ENCODE data around the gene CXCL5.

Gene CXCL5

GRCh38 chr4:74023709-74024108 lies 25.2 kb upstream of the CXCL5 start:
- DNase-seq, result no peak
- no peaks in the 10 kb centered on the region for H3K36me3 ChIP-seq (ENCODE audit: control insufficient read depth, insufficient read depth, low read length)
- H3K27me3 ChIP-seq (ENCODE audit: insufficient read depth, low read length, poor library complexity), result no peaks in the 10 kb centered on the region
- no CpG with 5 or more reads among the region's 2 CpGs for WGBS (ENCODE audit: extremely low coverage, insufficient coverage, low lambda C conversion rate)
- H3K4me3 ChIP-seq (ENCODE audit: low read length), result no peak overlapping the region
- H3K4ac ChIP-seq (ENCODE audit: low read depth, low read length), result no peak overlapping the region
- H4K8ac ChIP-seq (ENCODE audit: low read depth, low read length), result no peak overlapping the region
- H3K79me1 ChIP-seq (ENCODE audit: low read length), result no peaks in the 10 kb centered on the region
- no peak overlapping the region for H3K27ac ChIP-seq (ENCODE audit: low read depth, low read length)
- H3K9ac ChIP-seq (ENCODE audit: low read length), result no peak overlapping the region
- no peak overlapping the region for H3K23ac ChIP-seq (ENCODE audit: low read length)
- H2BK5ac ChIP-seq (ENCODE audit: low read length), result no peak overlapping the region
- H2BK120ac ChIP-seq (ENCODE audit: low read depth, low read length), result no peak overlapping the region
- H2AK5ac ChIP-seq (ENCODE audit: low read length), result no peak overlapping the region
- no peaks in the 10 kb centered on the region for H3K4me1 ChIP-seq (ENCODE audit: control insufficient read depth, low read depth, low read length)
- no peak overlapping the region for H2BK15ac ChIP-seq (replicated peaks; ENCODE audit: low read depth)
- no peak overlapping the region for H3K18ac ChIP-seq (ENCODE audit: low read length)
- H3K4me2 ChIP-seq (ENCODE audit: low read length), result no peak overlapping the region
- H3K79me2 ChIP-seq (ENCODE audit: control insufficient read depth, insufficient read depth, low read length), result no peaks in the 10 kb centered on the region
- no peak overlapping the region for H3K56ac ChIP-seq (ENCODE audit: low read length)
- no peak overlapping the region for H4K5ac ChIP-seq (ENCODE audit: low read length)

- no peaks in the 10 kb centered on the region for H3K27me3 ChIP-seq (ENCODE audit: insufficient read depth, low read length, poor library complexity)
- no peak overlapping the region for H3K18ac ChIP-seq (ENCODE audit: low read length)
- no peak overlapping the region for H2BK120ac ChIP-seq (ENCODE audit: low read depth, low read length)
Measured at GRCh38 chr4:74021601-74022000, 23.1 kb upstream of the CXCL5 start.

GRCh38 chr4:74018771-74019170 lies 20.3 kb upstream of the CXCL5 start:
- Histone ChIP-seq H3K4me3 (ENCODE audit: low read length) (no peak overlapping the region), H4K5ac (ENCODE audit: low read length) (no peak overlapping the region), H3K27ac (ENCODE audit: low read depth, low read length) (no peak overlapping the region), H4K8ac (ENCODE audit: low read depth, low read length) (no peak overlapping the region), H3K36me3 (ENCODE audit: control insufficient read depth, insufficient read depth, low read length) (no peaks in the 10 kb centered on the region), H3K79me1 (ENCODE audit: low read length) (no peaks in the 10 kb centered on the region), H3K79me2 (ENCODE audit: control insufficient read depth, insufficient read depth, low read length) (no peaks in the 10 kb centered on the region), H3K4me1 (ENCODE audit: control insufficient read depth, low read depth, low read length) (no peaks in the 10 kb centered on the region), H3K4ac (ENCODE audit: low read depth, low read length) (no peak overlapping the region), H3K27me3 (ENCODE audit: insufficient read depth, low read length, poor library complexity) (no peaks in the 10 kb centered on the region), H2BK15ac (replicated peaks; ENCODE audit: low read depth) (no peak overlapping the region), H3K56ac (ENCODE audit: low read length) (no peak overlapping the region), H3K23ac (ENCODE audit: low read length) (no peak overlapping the region), H3K18ac (ENCODE audit: low read length) (no peak overlapping the region), H2AK5ac (ENCODE audit: low read length) (no peak overlapping the region), H3K4me2 (ENCODE audit: low read length) (no peak overlapping the region), H2BK120ac (ENCODE audit: low read depth, low read length) (no peak overlapping the region), H3K9ac (ENCODE audit: low read length) (no peak overlapping the region), H2BK5ac (ENCODE audit: low read length) (no peak overlapping the region)
- DNase-seq, result no peak
- no CpG with 5 or more reads among the region's 3 CpGs for WGBS (ENCODE audit: extremely low coverage, insufficient coverage, low lambda C conversion rate)

More at GRCh38 chr4:74021601-74022000, 23.1 kb upstream of the CXCL5 start:
- H2AK5ac ChIP-seq (ENCODE audit: low read length), result no peak overlapping the region
- no peak overlapping the region for H4K8ac ChIP-seq (ENCODE audit: low read depth, low read length)
- no peak overlapping the region for H2BK15ac ChIP-seq (replicated peaks; ENCODE audit: low read depth)
- H2BK5ac ChIP-seq (ENCODE audit: low read length), result no peak overlapping the region
- no peak overlapping the region for H3K27ac ChIP-seq (ENCODE audit: low read depth, low read length)
- WGBS (ENCODE audit: extremely low coverage, insufficient coverage, low lambda C conversion rate), result no CpG with 5 or more reads among the region's 2 CpGs
- H3K4me3 ChIP-seq (ENCODE audit: low read length), result no peak overlapping the region
- H3K23ac ChIP-seq (ENCODE audit: low read length), result no peak overlapping the region
- no peak overlapping the region for H3K4me2 ChIP-seq (ENCODE audit: low read length)
- H3K56ac ChIP-seq (ENCODE audit: low read length), result no peak overlapping the region
- DNase-seq, result no peak
- H3K4me1 ChIP-seq (ENCODE audit: control insufficient read depth, low read depth, low read length), result no peaks in the 10 kb centered on the region
- H3K79me1 ChIP-seq (ENCODE audit: low read length), result no peaks in the 10 kb centered on the region
- H3K36me3 ChIP-seq (ENCODE audit: control insufficient read depth, insufficient read depth, low read length), result no peaks in the 10 kb centered on the region
- no peak overlapping the region for H4K5ac ChIP-seq (ENCODE audit: low read length)
- no peak overlapping the region for H3K4ac ChIP-seq (ENCODE audit: low read depth, low read length)
- no peaks in the 10 kb centered on the region for H3K79me2 ChIP-seq (ENCODE audit: control insufficient read depth, insufficient read depth, low read length)
- H3K9ac ChIP-seq (ENCODE audit: low read length), result no peak overlapping the region

GRCh38 chr4:74018116-74018515 lies 19.6 kb upstream of the CXCL5 start:
- H2BK120ac ChIP-seq (ENCODE audit: low read depth, low read length), result no peak overlapping the region
- no peak overlapping the region for H3K23ac ChIP-seq (ENCODE audit: low read length)
- no peak overlapping the region for H3K56ac ChIP-seq (ENCODE audit: low read length)
- no peaks in the 10 kb centered on the region for H3K79me2 ChIP-seq (ENCODE audit: control insufficient read depth, insufficient read depth, low read length)
- no peak overlapping the region for H4K5ac ChIP-seq (ENCODE audit: low read length)
- H3K4me3 ChIP-seq (ENCODE audit: low read length), result no peak overlapping the region
- no peak overlapping the region for H2AK5ac ChIP-seq (ENCODE audit: low read length)
- H2BK15ac ChIP-seq (replicated peaks; ENCODE audit: low read depth), result no peak overlapping the region
- no peak overlapping the region for H3K18ac ChIP-seq (ENCODE audit: low read length)
- no peak overlapping the region for H3K4ac ChIP-seq (ENCODE audit: low read depth, low read length)
- H3K36me3 ChIP-seq (ENCODE audit: control insufficient read depth, insufficient read depth, low read length), result no peaks in the 10 kb centered on the region
- H3K27ac ChIP-seq (ENCODE audit: low read depth, low read length), result no peak overlapping the region
- no peak overlapping the region for H4K8ac ChIP-seq (ENCODE audit: low read depth, low read length)
- no peak overlapping the region for H2BK5ac ChIP-seq (ENCODE audit: low read length)
- H3K79me1 ChIP-seq (ENCODE audit: low read length), result no peaks in the 10 kb centered on the region
- no peaks in the 10 kb centered on the region for H3K4me1 ChIP-seq (ENCODE audit: control insufficient read depth, low read depth, low read length)
- H3K4me2 ChIP-seq (ENCODE audit: low read length), result no peak overlapping the region
- no peak for DNase-seq
- no peak overlapping the region for H3K9ac ChIP-seq (ENCODE audit: low read length)
- H3K27me3 ChIP-seq (ENCODE audit: insufficient read depth, low read length, poor library complexity), result no peaks in the 10 kb centered on the region

DNA sequence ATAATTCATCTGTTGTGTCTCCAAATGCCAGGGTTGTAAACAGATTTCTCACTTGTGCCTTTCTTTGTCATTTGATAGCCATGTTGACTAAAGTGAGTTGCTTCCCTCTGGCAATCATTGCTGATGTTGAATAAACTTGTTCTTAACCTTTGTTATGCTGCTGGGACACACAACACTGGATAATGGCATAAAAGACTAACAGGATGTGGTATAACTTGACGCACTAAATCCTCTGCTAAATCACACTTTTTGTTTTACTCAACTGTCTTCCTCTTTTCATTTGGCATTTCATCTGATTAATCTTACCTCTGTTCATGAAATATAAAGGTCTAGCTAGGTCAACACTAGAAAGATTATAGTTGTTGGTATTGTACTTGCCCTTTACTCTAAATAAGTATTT lies 17.6 kb upstream of the CXCL5 start:
- Histone ChIP-seq H3K9ac (ENCODE audit: low read length) (no peak overlapping the region), H2BK120ac (ENCODE audit: low read depth, low read length) (no peak overlapping the region), H3K56ac (ENCODE audit: low read length) (no peak overlapping the region), H3K18ac (ENCODE audit: low read length) (no peak overlapping the region), H2BK5ac (ENCODE audit: low read length) (no peak overlapping the region), H3K27ac (ENCODE audit: low read depth, low read length) (no peak overlapping the region), H3K27me3 (ENCODE audit: insufficient read depth, low read length, poor library complexity) (no peaks in the 10 kb centered on the region), H3K4me3 (ENCODE audit: low read length) (no peak overlapping the region), H3K23ac (ENCODE audit: low read length) (no peak overlapping the region), H2AK5ac (ENCODE audit: low read length) (no peak overlapping the region), H3K79me2 (ENCODE audit: control insufficient read depth, insufficient read depth, low read length) (no peaks in the 10 kb centered on the region), H3K4me1 (ENCODE audit: control insufficient read depth, low read depth, low read length) (no peaks in the 10 kb centered on the region), H3K4ac (ENCODE audit: low read depth, low read length) (no peak overlapping the region), H2BK15ac (replicated peaks; ENCODE audit: low read depth) (no peak overlapping the region), H3K79me1 (ENCODE audit: low read length) (no peaks in the 10 kb centered on the region), H4K8ac (ENCODE audit: low read depth, low read length) (no peak overlapping the region), H3K4me2 (ENCODE audit: low read length) (no peak overlapping the region), H3K36me3 (ENCODE audit: control insufficient read depth, insufficient read depth, low read length) (no peaks in the 10 kb centered on the region), H4K5ac (ENCODE audit: low read length) (no peak overlapping the region)
- no CpG with 5 or more reads among the region's 1 CpG for WGBS (ENCODE audit: extremely low coverage, insufficient coverage, low lambda C conversion rate)
- no peak for DNase-seq

DNA sequence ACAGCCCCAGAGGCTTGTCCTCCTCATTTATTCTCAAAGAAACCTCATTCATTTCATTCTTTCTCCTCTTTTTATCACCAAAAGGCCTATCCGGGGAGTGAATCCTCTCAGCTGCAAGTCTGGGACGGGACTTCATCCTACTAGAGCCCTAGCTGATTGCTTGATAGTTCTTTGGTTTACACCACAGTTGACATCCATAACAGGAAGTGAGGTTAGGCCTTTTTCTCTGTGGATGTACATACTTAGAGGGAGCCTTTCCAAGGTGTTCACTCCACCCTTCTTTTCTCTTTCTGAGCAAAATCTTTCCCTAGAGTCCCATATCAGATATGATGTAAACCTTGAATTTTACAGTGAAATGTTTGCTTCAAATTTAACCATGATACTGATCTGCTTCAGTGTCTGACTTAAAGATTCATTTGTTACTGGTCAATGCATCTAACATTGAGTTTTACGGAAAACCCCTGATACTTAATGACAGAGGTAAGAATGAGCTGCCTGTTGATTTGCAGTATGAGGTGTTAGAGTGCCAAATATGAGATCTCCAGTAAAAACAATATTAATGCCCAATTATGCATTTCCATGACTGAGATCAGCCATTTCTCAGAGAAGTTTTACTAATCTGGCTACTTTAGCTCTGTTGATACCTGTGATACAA lies 16.8 kb upstream of the CXCL5 start:
- no CpG with 5 or more reads among the region's 3 CpGs for WGBS (ENCODE audit: extremely low coverage, insufficient coverage, low lambda C conversion rate)
- no peak overlapping the region for H3K27ac ChIP-seq (ENCODE audit: low read depth, low read length)

More for the DNA sequence above, 16.8 kb upstream of the CXCL5 start:
- Histone ChIP-seq H3K4ac (ENCODE audit: low read depth, low read length) (no peak overlapping the region), H4K5ac (ENCODE audit: low read length) (no peak overlapping the region), H3K9ac (ENCODE audit: low read length) (no peak overlapping the region), H3K56ac (ENCODE audit: low read length) (no peak overlapping the region), H4K8ac (ENCODE audit: low read depth, low read length) (no peak overlapping the region), H3K79me2 (ENCODE audit: control insufficient read depth, insufficient read depth, low read length) (no peaks in the 10 kb centered on the region), H2AK5ac (ENCODE audit: low read length) (no peak overlapping the region), H3K4me3 (ENCODE audit: low read length) (no peak overlapping the region), H2BK15ac (replicated peaks; ENCODE audit: low read depth) (no peak overlapping the region), H3K79me1 (ENCODE audit: low read length) (no peaks in the 10 kb centered on the region), H3K27me3 (ENCODE audit: insufficient read depth, low read length, poor library complexity) (no peaks in the 10 kb centered on the region), H3K36me3 (ENCODE audit: control insufficient read depth, insufficient read depth, low read length) (no peaks in the 10 kb centered on the region), H2BK5ac (ENCODE audit: low read length) (no peak overlapping the region), H3K23ac (ENCODE audit: low read length) (no peak overlapping the region), H3K4me1 (ENCODE audit: control insufficient read depth, low read depth, low read length) (no peaks in the 10 kb centered on the region), H3K18ac (ENCODE audit: low read length) (no peak overlapping the region), H3K4me2 (ENCODE audit: low read length) (no peak overlapping the region), H2BK120ac (ENCODE audit: low read depth, low read length) (no peak overlapping the region)
- no peak for DNase-seq
